Small intestine (tissue), 7 donors: Measurements from ENCODE around the gene ETNK1. TPM values are rescaled to one million over a fixed set of nuclear protein-coding genes. Genes with fewer than 3 reads are reported as not detected.

ENCODE experiments used
- DNase-seq, 2 donors: peaks; one replicate each; pipeline versions ENCODE4 v3.0.0 to v3.0.0-alpha.2; 2013
- FAIRE-seq: peaks from 2 replicates; lab custom pipeline; 2012; peaks lifted over from hg19 to GRCh38; lab: Jason Lieb, UNC
- H3K27ac ChIP-seq, 3 donors: one replicate each; pipeline ENCODE4 v1.5.1; 2013; ENCODE audit warnings: low read length in 2 of 3, mild to moderate bottlenecking in 2 of 3, control low read depth in 1 of 3, inconsistent platforms in 1 of 3, low read depth in 1 of 3, moderate library complexity in 1 of 3
- H3K27me3 ChIP-seq, 3 donors: one replicate each; pipeline ENCODE4 v1.6.1; 2013; ENCODE audit warnings: low read length in 3 of 3, inconsistent platforms in 1 of 3; ENCODE audit not compliant: control insufficient read depth in 3 of 3, insufficient read depth in 3 of 3
- H3K36me3 ChIP-seq, 3 donors: one replicate each; pipeline ENCODE4 v1.6.1; 2013; ENCODE audit warnings: low read length in 3 of 3, inconsistent platforms in 1 of 3, low read depth in 1 of 3, mild to moderate bottlenecking in 1 of 3, moderate library complexity in 1 of 3; ENCODE audit not compliant: control insufficient read depth in 3 of 3, insufficient read depth in 2 of 3
- H3K4me1 ChIP-seq, 3 donors: one replicate each; pipeline ENCODE4 v1.6.1; 2013; ENCODE audit warnings: low read length in 2 of 3, inconsistent platforms in 1 of 3, low read depth in 1 of 3, mild to moderate bottlenecking in 1 of 3, moderate library complexity in 1 of 3; ENCODE audit not compliant: control insufficient read depth in 3 of 3, insufficient read depth in 2 of 3
- H3K4me3 ChIP-seq, 3 donors: one replicate each; pipeline ENCODE4 v1.5.1; 2013; ENCODE audit warnings: low read length in 3 of 3, control low read depth in 1 of 3, inconsistent platforms in 1 of 3, low read depth in 1 of 3, mild to moderate bottlenecking in 1 of 3, moderate library complexity in 1 of 3
- H3K9me3 ChIP-seq, 2 donors: one replicate each; pipeline ENCODE4 v1.6.1; 2013; ENCODE audit warnings: low read depth in 1 of 2, low read length in 1 of 2; ENCODE audit not compliant: control insufficient read depth in 2 of 2, insufficient read depth in 1 of 2
- WGBS, 3 donors: extraction: QIAGEN DNeasy Blood & Tissue Kit; methylation state at CpG; one replicate each; pipeline ENCODE4 v1.1.7; 2013; 5-methylcytosine and 5-hydroxymethylcytosine counted together
- polyA plus RNA-seq, 4 donors: library from polyadenylated mRNA; stranded (reverse) in 3 of 4; unstranded in 1 of 4; fragments of 200-250 nt in 3 of 4; fragments of 120-200 nt in 1 of 4; gene quantifications; one replicate each; pipeline versions ENCODE4 v1.2.1 to v1.2.3, GENCODE V29; 2013
- donor health status: healthy with polysubstance abuse.
- donor health status: control.
- donor health status: control.
- donor health status: Bipolar disorder and iron deficiency.
- donor health status: healthy.

Gene ETNK1
- polyA plus RNA-seq, 4 donors: 17.8 to 85.3 (median 27.3) TPM

- H3K36me3 ChIP-seq: no peaks in the 10 kb centered on the region
- H3K4me1 ChIP-seq: no peaks in the 10 kb centered on the region
- peaks cover 0 to 2% (median 0%) of the 10 kb centered on the region in 3 donors for H3K27me3 ChIP-seq
- no peak for FAIRE-seq
- H3K9me3 ChIP-seq: no peaks in the 10 kb centered on the region
- no peak for DNase-seq
- WGBS, 3 donors: 60 to 68% (median 62%) methylated on average over 3 of the region's 3 CpGs
- no peak overlapping the region for H3K27ac ChIP-seq
- H3K4me3 ChIP-seq: no peak overlapping the region
Measured at GRCh38 chr12:22731236-22731635, 106.3 kb downstream of the ETNK1 start.

GRCh38 chr12:22733756-22734155 lies 108.8 kb downstream of the ETNK1 start:
- H3K27me3 ChIP-seq: no peaks in the 10 kb centered on the region
- H3K9me3 ChIP-seq: no peaks in the 10 kb centered on the region
- H3K27ac ChIP-seq: no peak overlapping the region
- WGBS, 3 donors: 77 to 86% (median 81%) methylated on average over 7 of the region's 7 CpGs
- H3K4me1 ChIP-seq: no peaks in the 10 kb centered on the region
- H3K4me3 ChIP-seq: no peak overlapping the region
- DNase-seq (no peak), FAIRE-seq (no peak)
- no peaks in the 10 kb centered on the region for H3K36me3 ChIP-seq

- 46 to 67% (median 56%) methylated on average over 1 of the region's 1 CpG for WGBS, 3 donors
- no peak overlapping the region for H3K27ac ChIP-seq
- no peaks in the 10 kb centered on the region for H3K4me1 ChIP-seq
- H3K36me3 ChIP-seq: no peaks in the 10 kb centered on the region
- H3K9me3 ChIP-seq: no peaks in the 10 kb centered on the region
- no peak overlapping the region for H3K4me3 ChIP-seq
- no peaks in the 10 kb centered on the region for H3K27me3 ChIP-seq
- DNase-seq: no peak
- FAIRE-seq: no peak
Measured at GRCh38 chr12:22738945-22739344, 114.0 kb downstream of the ETNK1 start.

Other genes starting within 250 kb of the ETNK1 start
- 10 to 100 TPM; 15.4 to 63.3 (median 23.4) TPM for gene C2CD5, start 80.6 kb upstream of the ETNK1 start, polyA plus RNA-seq